Dedifferentiated amniotic fluid mesenchymal stem cell (primary cell): ENCODE results near the gene TCF4.
A peak's percentile ranks its signal among the peaks of the same experiment; 100 is the strongest.

Source experiments
- DNase-seq: peaks from one replicate; pipeline ENCODE4 v3.0.0-alpha.2; 2016; ENCODE audit errors: extremely low spot score

The TCF4 gene

GRCh38 chr18:55588111-55588869 is at the start of gene TCF4:
TCF4 (minus strand) TSS chr18:55588192; CDS start chr18:55587116, 1,076 bp downstream.
- DNase-seq: peak; percentile 31

DNA sequence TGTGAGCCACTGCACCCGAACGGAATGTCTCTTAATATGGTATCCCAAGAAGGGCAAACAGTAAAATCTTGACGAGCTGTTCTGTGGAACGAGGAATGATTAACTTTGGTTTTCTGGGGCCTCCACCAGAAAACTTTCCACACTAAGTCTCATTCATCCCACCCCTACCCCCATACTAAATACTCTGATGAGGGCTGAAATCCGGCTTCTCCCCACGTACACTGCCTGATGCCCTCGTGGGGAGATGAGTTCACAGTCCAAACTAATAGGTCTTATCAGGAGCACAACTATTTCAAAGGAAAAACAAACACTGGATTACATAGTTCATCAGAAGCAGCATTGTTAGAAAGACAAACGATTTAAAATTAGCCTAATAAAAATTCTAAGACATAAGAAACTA is 49.2 kb upstream of the TCF4 start:
- DNase-seq: no peak

- DNase-seq: no peak
These were observed 47.4 kb upstream of the TCF4 start for GRCh38 chr18:55635439-55635838.

- DNase-seq: no peak
These were observed 46.6 kb upstream of the TCF4 start for GRCh38 chr18:55634545-55634944.

- no peak for DNase-seq
These were observed 45.0 kb upstream of the TCF4 start for GRCh38 chr18:55633032-55633431.

GRCh38 chr18:55629133-55629532 is 41.1 kb upstream of the TCF4 start:
- DNase-seq: no peak

- no peak for DNase-seq
These were observed 39.0 kb upstream of the TCF4 start for GRCh38 chr18:55627007-55627406.

- no peak for DNase-seq
These were observed 37.9 kb upstream of the TCF4 start for GRCh38 chr18:55625901-55626300.

DNA sequence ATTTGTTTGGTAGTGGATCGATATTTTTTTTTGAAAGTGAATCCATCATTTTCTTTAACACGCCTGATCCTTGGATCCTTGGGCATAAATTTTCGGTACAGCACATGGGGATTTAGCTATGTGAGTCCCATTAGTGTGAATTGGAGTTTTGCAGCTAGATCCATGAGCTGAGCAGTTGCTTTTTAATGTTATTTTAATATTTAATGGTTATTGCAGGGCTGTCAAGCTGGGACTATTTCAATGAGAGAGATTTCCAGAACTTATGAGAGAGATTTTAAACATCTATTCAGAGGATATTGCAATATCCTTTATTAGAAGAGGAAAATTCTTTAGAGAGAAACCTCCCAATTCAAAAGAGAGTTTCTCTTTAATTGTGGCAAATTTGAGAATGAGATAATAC is 35.6 kb upstream of the TCF4 start:
- DNase-seq: no peak

DNA sequence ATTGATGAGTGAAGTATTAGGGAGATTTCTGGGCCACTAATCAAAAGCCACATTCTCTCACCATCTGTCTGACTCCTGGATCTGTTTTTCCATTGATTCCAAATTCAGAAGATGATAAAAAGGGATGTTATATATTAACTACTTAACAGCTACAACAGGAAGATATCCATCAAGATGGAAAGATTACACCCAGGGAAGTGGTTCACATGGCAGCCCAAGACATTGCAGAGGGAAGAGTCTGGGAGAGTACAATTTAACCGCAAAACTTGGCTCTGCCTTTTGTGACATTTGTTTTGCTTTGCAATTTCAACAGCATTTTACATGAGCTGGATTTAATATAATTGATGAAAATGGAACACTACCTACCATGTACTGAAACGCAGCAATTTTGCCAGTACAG is 22.5 kb upstream of the TCF4 start:
- no peak for DNase-seq

DNA sequence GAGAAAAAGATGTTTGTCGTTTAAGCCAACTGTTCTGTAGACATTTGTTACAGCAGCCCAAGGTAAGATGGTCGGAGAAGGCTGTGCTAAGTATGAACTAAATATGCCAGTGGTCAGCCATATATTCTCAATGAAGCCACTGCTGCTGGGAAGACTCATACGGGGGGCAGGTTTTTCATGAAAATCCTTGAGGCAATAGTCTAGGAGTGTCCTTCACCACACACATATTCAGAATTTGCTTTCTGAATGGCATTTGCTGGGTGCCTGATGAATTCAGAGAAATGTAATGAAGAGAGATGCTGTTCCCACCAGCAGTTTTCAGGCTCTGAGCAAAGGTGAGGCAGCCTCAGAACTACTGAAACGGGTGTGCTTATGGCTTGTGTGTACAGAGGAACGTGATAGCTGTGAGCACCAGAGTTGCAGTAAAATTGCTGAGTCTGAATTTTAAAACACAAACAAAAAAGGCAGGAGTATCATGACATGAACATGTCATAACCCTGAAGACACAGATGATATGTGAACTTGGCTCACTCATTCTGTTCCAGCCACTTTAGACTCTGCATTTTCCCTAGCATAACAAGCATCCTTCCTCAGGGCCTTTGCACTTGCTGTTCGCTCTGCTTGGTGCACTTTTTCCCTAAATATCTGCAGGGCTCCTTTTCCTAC is 21.3 kb upstream of the TCF4 start:
- no peak for DNase-seq

- DNase-seq: no peak
These were observed 20.5 kb upstream of the TCF4 start for GRCh38 chr18:55608497-55608896.

DNA sequence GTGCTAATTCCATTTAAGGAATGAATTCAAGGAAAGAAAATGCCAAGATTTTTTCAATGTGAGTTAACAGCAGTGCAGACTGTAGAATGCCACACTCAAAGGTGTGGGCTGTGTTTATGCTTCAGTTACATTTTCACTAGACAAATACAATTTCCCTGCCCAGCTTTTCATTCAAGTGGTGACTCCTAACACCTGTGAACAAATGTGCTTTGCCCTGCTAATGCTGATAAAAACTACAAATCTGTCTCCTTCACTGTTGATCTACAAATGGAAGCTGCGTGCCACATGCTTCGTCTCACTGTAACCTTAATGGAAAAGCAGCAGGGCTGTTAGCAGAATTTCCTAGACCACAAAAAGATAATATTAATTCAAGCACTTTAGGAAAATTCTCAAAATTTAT is 19.8 kb upstream of the TCF4 start:
- no peak for DNase-seq

GRCh38 chr18:55605733-55606338 is 17.8 kb upstream of the TCF4 start:
- no peak for DNase-seq

DNA sequence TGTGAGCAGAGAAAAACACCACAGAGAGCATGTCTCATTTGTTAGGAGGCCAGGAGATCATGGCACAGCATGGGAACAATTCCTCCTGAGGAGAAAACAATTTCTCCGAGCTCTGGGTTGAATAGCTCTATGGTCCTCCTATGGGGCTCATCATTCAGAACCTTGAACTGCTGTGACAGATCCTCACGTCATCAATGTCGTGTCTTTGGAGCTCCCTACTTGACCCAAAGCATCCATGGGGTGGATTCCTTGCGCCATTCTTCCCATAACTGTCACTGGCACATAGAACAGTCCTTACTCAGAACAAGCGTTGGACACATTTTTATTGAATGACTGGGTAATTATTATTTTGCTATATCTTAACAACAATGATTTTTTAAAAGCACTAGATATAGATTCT is 15.8 kb upstream of the TCF4 start:
- DNase-seq: no peak

DNA sequence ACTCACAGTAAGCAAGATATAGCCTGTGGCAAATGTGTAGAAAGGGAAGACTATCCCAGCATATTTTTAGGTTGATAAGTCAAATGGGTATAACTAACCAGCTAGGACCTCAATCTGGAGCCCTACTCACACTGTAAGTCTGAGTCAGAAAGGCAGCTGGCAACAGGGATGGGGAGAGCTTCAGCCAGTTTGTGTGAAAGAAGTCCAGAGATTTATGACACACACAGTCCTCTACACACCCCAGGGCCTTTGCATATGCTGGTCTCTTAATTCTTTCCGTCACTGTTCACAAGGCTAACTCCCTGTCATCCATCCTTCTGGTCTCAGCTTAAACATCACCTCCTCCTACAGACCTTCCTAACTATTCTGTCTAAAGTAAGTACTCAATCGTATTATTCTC is 5.9 kb upstream of the TCF4 start:
- DNase-seq: no peak

GRCh38 chr18:55592572-55592971 is 4.6 kb upstream of the TCF4 start:
- no peak for DNase-seq

GRCh38 chr18:55592106-55592505 is 4.1 kb upstream of the TCF4 start:
- no peak for DNase-seq

- peak; percentile 93 for DNase-seq
These were observed 1.8 kb upstream of the TCF4 start for GRCh38 chr18:55589625-55590291.

DNA sequence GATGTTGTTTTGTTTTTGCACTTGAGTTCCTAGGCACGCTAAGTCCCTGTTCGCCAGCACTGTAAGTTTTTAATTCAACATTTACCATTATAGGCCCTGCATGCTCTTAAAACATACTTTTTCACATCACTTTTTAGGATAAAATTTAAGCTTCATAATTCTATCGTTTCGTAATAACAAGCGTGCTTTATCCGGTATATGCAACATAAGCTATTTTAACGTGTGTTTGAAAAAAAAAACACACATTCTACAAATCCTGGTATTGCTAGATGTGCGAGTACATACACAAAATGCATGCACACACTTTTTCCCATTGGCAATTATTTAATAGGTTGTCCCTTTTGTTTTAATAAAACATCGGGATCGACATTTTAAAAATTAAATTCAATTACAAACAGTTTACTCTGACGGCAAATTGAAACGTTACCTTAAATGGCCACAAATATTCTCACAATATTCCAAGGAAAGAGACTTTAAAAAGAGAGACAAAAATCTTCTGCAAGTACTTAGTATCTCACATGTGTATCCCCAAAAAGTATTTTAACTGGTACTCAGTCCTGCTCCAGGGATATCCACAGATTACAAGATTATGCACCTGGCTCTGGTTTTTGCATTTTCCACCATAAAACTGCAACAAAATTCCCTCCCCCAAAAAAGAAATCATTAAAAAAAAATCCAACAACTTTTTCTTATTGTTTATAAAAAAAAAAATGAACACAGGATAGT is 1.0 kb upstream of the TCF4 start:
- no peak for DNase-seq

DNA sequence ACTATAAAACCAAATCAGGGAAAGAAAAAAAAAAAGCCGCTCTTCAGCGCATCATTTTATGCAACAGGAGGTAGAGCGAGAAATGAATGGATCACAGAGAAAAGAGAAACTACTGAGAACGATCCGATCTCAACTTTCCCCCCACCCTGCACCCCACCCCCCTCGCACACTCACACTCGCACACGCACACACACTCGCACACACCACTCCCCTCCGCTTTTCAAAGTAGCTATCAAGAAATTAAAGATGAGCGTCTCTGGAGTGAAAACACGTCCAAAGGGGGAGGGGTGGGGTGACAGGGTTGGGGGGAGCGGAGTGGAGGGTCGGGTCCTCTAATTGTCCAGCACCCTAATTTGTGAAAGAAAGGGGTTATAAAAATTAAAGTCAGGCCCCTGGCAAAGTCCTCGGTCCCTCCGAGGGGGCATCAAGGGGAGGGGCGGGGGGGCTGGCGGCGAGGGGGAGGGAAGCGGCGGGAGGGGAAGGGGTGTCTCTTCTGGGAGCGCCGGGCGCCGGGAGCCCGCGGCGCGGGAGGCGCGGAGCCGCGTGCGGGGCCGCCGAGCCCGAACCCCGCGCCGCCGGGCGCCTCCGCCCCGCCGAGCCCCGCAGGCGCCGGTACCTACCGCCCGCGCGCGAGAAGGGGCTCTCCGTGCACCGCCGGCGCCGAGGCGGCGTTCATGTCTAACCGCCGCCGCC is 428 bp downstream of the TCF4 start:
- DNase-seq: peak; percentile 25
